OCI-LY1 (cell line): ENCODE data around the gene FASN.

Experiments
- H2AFZ ChIP-seq: fragments of 200-600 bp; sonication (generic), shearing (Covaris generic); 2 replicates; pipeline ENCODE4 v1.6.0; 2014; ENCODE audit warnings: antibody characterized with exemption, mild to moderate bottlenecking, low read length
- H3F3A ChIP-seq: fragments of 200-600 bp; sonication (generic), shearing (Covaris generic); 2 replicates; pipeline ENCODE4 v1.6.0; 2014; ENCODE audit warnings: mild to moderate bottlenecking, antibody characterized with exemption, low read length, moderate library complexity; ENCODE audit not compliant: insufficient read depth
- H3K27ac ChIP-seq: fragments of 200-600 bp; sonication (generic); 2 replicates; pipeline ENCODE4 v1.5.1; 2014; ENCODE audit warnings: low read length, mixed run types, mild to moderate bottlenecking, low read depth; ENCODE audit not compliant: poor library complexity, severe bottlenecking
- H3K27me3 ChIP-seq: fragments of 200-600 bp; sonication (generic); 2 replicates; pipeline ENCODE4 v1.6.0; 2014; ENCODE audit warnings: antibody characterized with exemption, mild to moderate bottlenecking, low read length, moderate library complexity; ENCODE audit not compliant: insufficient read depth
- H3K36me3 ChIP-seq: fragments of 200-600 bp; sonication (generic); 2 replicates; pipeline ENCODE4 v1.6.1; 2014; ENCODE audit warnings: mild to moderate bottlenecking, antibody characterized with exemption, low read length, moderate library complexity, mixed read lengths; ENCODE audit not compliant: insufficient read depth
- H3K4me1 ChIP-seq: fragments of 200-600 bp; sonication (generic); 2 replicates; pipeline ENCODE4 v1.5.1; 2014; ENCODE audit warnings: mild to moderate bottlenecking, low read length, moderate library complexity; ENCODE audit not compliant: insufficient read depth, severe bottlenecking
- H3K4me2 ChIP-seq: fragments of 200-600 bp; sonication (generic), shearing (Covaris generic); 2 replicates; pipeline ENCODE4 v1.6.1; 2014; ENCODE audit warnings: low read length
- H3K4me3 ChIP-seq: fragments of 200-600 bp; sonication (generic); 2 replicates; pipeline ENCODE4 v1.5.1; 2014; ENCODE audit warnings: low read length, low read depth, mild to moderate bottlenecking, mixed read lengths; ENCODE audit not compliant: poor library complexity, severe bottlenecking
- H3K79me2 ChIP-seq: fragments of 200-600 bp; shearing (Covaris generic); 2 replicates; pipeline ENCODE4 v1.6.1; 2016; ENCODE audit warnings: mixed run types, low read length, mixed read lengths; ENCODE audit not compliant: insufficient read depth
- H3K9ac ChIP-seq: fragments of 200-600 bp; sonication (generic), shearing (Covaris generic); 2 replicates; pipeline ENCODE4 v1.6.1; 2014; ENCODE audit warnings: mild to moderate bottlenecking, low read length, mixed read lengths
- H3K9me2 ChIP-seq: fragments of 200-600 bp; sonication (generic), shearing (Covaris generic); 2 replicates; pipeline ENCODE4 v1.6.1; 2014; ENCODE audit warnings: low read depth, mild to moderate bottlenecking, low read length, mixed read lengths
- H3K9me3 ChIP-seq: fragments of 200-600 bp; shearing (Covaris generic); 2 replicates; pipeline ENCODE4 v1.6.1; 2014; ENCODE audit warnings: low read length, mixed read lengths
- H4K20me1 ChIP-seq: fragments of 200-600 bp; sonication (generic), shearing (Covaris generic); 2 replicates; pipeline ENCODE4 v1.6.0; 2016; ENCODE audit warnings: mild to moderate bottlenecking, low read length; ENCODE audit not compliant: insufficient read depth
- CTCF ChIP-seq: fragments of 200-600 bp; sonication (generic), shearing (Covaris generic); IDR thresholded peaks from 2 replicates; pipeline ENCODE4 v1.5.1; 2017; ENCODE audit warnings: mild to moderate bottlenecking, antibody characterized with exemption, low read length, moderate library complexity, mixed read lengths
- EZH2 ChIP-seq: fragments of 200-600 bp; sonication (generic), shearing (Covaris generic); IDR thresholded peaks from 2 replicates; pipeline ENCODE4 v1.8.0; 2017; ENCODE audit warnings: borderline replicate concordance, mixed run types, mild to moderate bottlenecking, antibody characterized with exemption, low read length, moderate library complexity, mixed read lengths

The FASN gene

GRCh38 chr17:82035956-82036633 lies 61.9 kb downstream of the FASN start:
- peaks cover 29% of the 10 kb centered on the region for H3K4me1 ChIP-seq
- H3F3A ChIP-seq, result no peaks in the 10 kb centered on the region; the same call in 1 of the 2 replicates
- no peaks in the 10 kb centered on the region for H3K9me2 ChIP-seq
- H3K9ac ChIP-seq, result peak overlapping the region; percentile 92; the same call in 1 of the 2 replicates
- H3K36me3 ChIP-seq, result 0 out of 2 replicates have a peak, but pooled peaks cover 6% of the 10 kb centered on the region
- no peak overlapping the region for H3K27ac ChIP-seq
- H3K4me3 ChIP-seq, result peak overlapping the region; percentile 80
- no peaks in the 10 kb centered on the region for H3K27me3 ChIP-seq
- no peaks in the 10 kb centered on the region for H4K20me1 ChIP-seq
- H3K79me2 ChIP-seq, result no peaks in the 10 kb centered on the region
- peak overlapping the region; percentile 85 for H3K4me2 ChIP-seq
- no peaks in the 10 kb centered on the region for H3K9me3 ChIP-seq
- no peak overlapping the region for H2AFZ ChIP-seq
- TF ChIP-seq CTCF (no peak), EZH2 (no peak)

GRCh38 chr17:82035488-82035887 lies 62.5 kb downstream of the FASN start:
- Histone ChIP-seq H3K4me3 (no peak overlapping the region), H3K4me2 (peak overlapping the region; percentile 85; the same call in 1 of the 2 replicates), H3K9me3 (no peaks in the 10 kb centered on the region), H3F3A (no peaks in the 10 kb centered on the region; the same call in 1 of the 2 replicates), H3K79me2 (no peaks in the 10 kb centered on the region), H3K4me1 (peaks cover 34% of the 10 kb centered on the region), H2AFZ (no peak overlapping the region), H3K27ac (no peak overlapping the region), H3K27me3 (no peaks in the 10 kb centered on the region), H3K9ac (no peak overlapping the region), H4K20me1 (no peaks in the 10 kb centered on the region), H3K9me2 (no peaks in the 10 kb centered on the region), H3K36me3 (0 out of 2 replicates have a peak, but pooled peaks cover 6% of the 10 kb centered on the region)
- TF ChIP-seq EZH2 (no peak), CTCF (no peak)

GRCh38 chr17:82034371-82035011 lies 63.5 kb downstream of the FASN start:
- H3K4me1 ChIP-seq, result peaks cover 39% of the 10 kb centered on the region
- no peaks in the 10 kb centered on the region for H3K27me3 ChIP-seq
- no peaks in the 10 kb centered on the region; the same call in 1 of the 2 replicates for H3F3A ChIP-seq
- TF ChIP-seq EZH2, result no peak
- TF ChIP-seq CTCF, result no peak
- no peaks in the 10 kb centered on the region for H4K20me1 ChIP-seq
- no peak overlapping the region for H3K9ac ChIP-seq
- H3K9me3 ChIP-seq, result no peaks in the 10 kb centered on the region
- H3K9me2 ChIP-seq, result no peaks in the 10 kb centered on the region
- 0 out of 2 replicates have a peak, but pooled peaks cover 10% of the 10 kb centered on the region for H3K36me3 ChIP-seq
- H2AFZ ChIP-seq, result no peak overlapping the region
- no peak overlapping the region for H3K4me2 ChIP-seq
- H3K79me2 ChIP-seq, result no peaks in the 10 kb centered on the region
- no peak overlapping the region for H3K27ac ChIP-seq
- no peak overlapping the region for H3K4me3 ChIP-seq
